ENCODE data around the gene FUT7.
"Not testable (repeated sequence)": the region's sequence is repeated elsewhere in the genome, so short reads cannot be mapped to it uniquely, and the experiment has no call there.

Gene FUT7

GRCh38 chr9:137009217-137009616 lies 22.7 kb downstream of the FUT7 start:
- no peak for DNase-seq (ENCODE audit: low read depth)
- TF ChIP-seq CTCF (conservative IDR thresholded peaks at IDR 0.05; ENCODE audit: control insufficient read depth, insufficient read depth, low read depth, low read length), result no peak
- H3K4me3 ChIP-seq (ENCODE audit: control insufficient read depth, low read depth, low read length), result no peak overlapping the region

DNA sequence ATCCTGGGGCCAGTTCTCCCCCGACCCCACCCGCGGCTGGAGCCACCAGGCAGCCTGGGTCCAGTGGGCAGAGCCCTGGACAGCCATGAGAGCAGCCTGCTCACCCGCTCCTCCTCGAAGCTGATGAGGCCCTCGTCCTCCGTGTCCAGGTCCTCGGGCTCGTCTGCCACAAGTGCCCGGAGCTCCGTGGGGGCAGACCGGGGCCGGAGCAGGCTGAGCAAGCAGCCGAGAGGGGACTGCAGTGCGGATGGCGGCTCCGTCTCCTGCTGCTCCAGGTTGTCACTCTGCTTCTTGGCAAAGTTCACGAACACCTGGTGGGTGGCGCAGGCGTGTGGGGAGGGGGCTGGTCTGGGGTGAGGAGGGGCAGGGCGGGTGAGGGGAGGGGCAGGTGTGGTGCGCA lies 23.6 kb downstream of the FUT7 start:
- no peak overlapping the region for H3K4me3 ChIP-seq (ENCODE audit: control insufficient read depth, low read depth, low read length)
- DNase-seq (ENCODE audit: low read depth), result no peak
- TF ChIP-seq CTCF (conservative IDR thresholded peaks at IDR 0.05; ENCODE audit: control insufficient read depth, insufficient read depth, low read depth, low read length), result no peak

GRCh38 chr9:137007816-137008270 lies 24.0 kb downstream of the FUT7 start:
- H3K4me3 ChIP-seq (ENCODE audit: control insufficient read depth, low read depth, low read length), result no peak overlapping the region
- TF ChIP-seq CTCF (conservative IDR thresholded peaks at IDR 0.05; ENCODE audit: control insufficient read depth, insufficient read depth, low read depth, low read length), result no peak
- DNase-seq (ENCODE audit: low read depth), result no peak

- no peak for DNase-seq (ENCODE audit: low read depth)
- H3K4me3 ChIP-seq (ENCODE audit: control insufficient read depth, low read depth, low read length), result no peak overlapping the region
- TF ChIP-seq CTCF (conservative IDR thresholded peaks at IDR 0.05; ENCODE audit: control insufficient read depth, insufficient read depth, low read depth, low read length), result no peak
Observed at GRCh38 chr9:137007108-137007815, 24.6 kb downstream of the FUT7 start.

DNA sequence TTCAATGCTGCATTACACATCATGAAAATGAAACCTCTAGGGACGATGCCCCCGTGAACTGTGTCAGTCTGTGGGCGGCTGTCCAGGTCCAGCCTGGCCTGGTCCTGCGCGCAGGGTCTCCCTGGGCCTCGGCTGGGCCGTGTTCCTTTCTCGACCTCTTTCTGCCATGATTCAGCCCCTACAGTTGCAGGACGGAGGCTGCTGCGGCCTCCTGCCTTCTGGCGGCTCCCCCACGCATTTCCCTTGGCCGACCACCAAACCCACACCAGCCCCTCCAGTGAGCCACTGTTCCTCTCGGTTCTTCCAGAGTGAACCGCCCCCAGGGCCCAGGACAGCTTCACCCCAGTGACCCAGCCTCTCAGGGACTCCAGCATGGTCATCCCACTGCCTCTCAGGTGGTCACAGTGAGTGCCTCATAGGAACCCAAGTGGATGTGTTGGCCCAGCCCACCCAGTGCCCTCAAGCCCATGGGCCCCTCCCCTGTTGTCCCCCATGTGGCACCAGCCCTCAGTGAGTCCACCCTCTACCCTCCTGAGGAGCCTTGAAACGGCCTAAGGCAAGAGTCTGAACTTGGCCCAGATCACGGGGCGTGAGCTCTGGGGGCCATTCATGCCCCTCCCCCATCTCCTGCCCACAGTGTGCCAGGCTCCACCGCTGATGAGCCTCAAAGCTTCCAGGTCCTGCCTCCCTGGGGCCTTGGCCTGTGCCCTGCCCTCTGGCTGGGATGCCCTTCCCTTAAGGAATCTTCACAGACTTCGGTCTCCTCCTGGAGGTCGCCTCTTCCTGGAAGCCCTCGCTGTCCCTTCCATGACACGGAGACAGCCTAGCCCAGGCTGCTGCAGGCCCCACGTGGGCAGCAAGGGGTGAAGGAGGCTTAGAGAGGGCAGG lies 25.5 kb downstream of the FUT7 start:
- no peak overlapping the region for H3K4me3 ChIP-seq (ENCODE audit: control insufficient read depth, low read depth, low read length)
- DNase-seq (ENCODE audit: low read depth), result peak; percentile 51
- no peak for TF ChIP-seq CTCF (conservative IDR thresholded peaks at IDR 0.05; ENCODE audit: control insufficient read depth, insufficient read depth, low read depth, low read length)

- DNase-seq (ENCODE audit: low read depth), result not testable (repeated sequence)
Observed at GRCh38 chr9:137004285-137004684, 27.6 kb downstream of the FUT7 start.

More at GRCh38 chr9:137004285-137004684, 27.6 kb downstream of the FUT7 start:
- H3K4me3 ChIP-seq (ENCODE audit: control insufficient read depth, low read depth, low read length), result not testable (repeated sequence)
- TF ChIP-seq CTCF (conservative IDR thresholded peaks at IDR 0.05; ENCODE audit: control insufficient read depth, insufficient read depth, low read depth, low read length), result peak; percentile 6

Measured in fibroblast of mammary gland (primary cell).